SK-N-SH (cell line): Measurements from ENCODE around the gene HES1. TPM values are rescaled to one million over a fixed set of nuclear protein-coding genes. Genes with fewer than 3 reads are reported as not detected.

Experiments used
- CTCF ChIA-PET: fragments of 300-600, 350-600 bp; formaldehyde crosslinking; extraction: SDS; loops from one replicate; lab custom pipeline; 2021; lab: Yijun Ruan, JAX
- POLR2A ChIA-PET: fragments of 350-600 bp; sonication (Branson Sonifier 250); formaldehyde crosslinking; extraction: SDS; loops from one replicate; lab custom pipeline; 2020; ENCODE audit warnings: antibody characterized with exemption, inconsistent platforms; lab: Yijun Ruan, JAX
- DNase-seq: peaks from one replicate; pipeline ENCODE4 v3.0.0; 2012
- H2AFZ ChIP-seq: fragments of 200-600 bp; sonication (generic); 2 replicates; pipeline ENCODE4 v1.8.1; 2016; ENCODE audit warnings: antibody characterized with exemption, mild to moderate bottlenecking, low read depth
- H3F3A ChIP-seq: fragments of 200-600 bp; sonication (generic); replicated peaks from 2 replicates; pipeline ENCODE3; 2016; ENCODE audit warnings: antibody characterized with exemption, mild to moderate bottlenecking; ENCODE audit not compliant: insufficient read depth
- H3K27ac ChIP-seq, 2 experiments: fragments of 200-500 bp in 1 of 2; fragments of 200-600 bp in 1 of 2; sonication (Bioruptor generic) in 1 of 2; sonication (generic), shearing (Covaris generic) in 1 of 2; 2 replicates each; pipeline versions ENCODE4 v1.5.1 to v1.6.1; 2014 to 2016; ENCODE audit warnings: low read depth in 2 of 2, inconsistent platforms in 1 of 2, low read length in 1 of 2, mild to moderate bottlenecking in 1 of 2, mixed read lengths in 1 of 2
- H3K27me3 ChIP-seq: fragments of 200-600 bp; sonication (generic), shearing (Covaris generic); 2 replicates; pipeline ENCODE4 v1.6.1; 2016; ENCODE audit warnings: mixed run types; ENCODE audit not compliant: insufficient read depth
- H3K36me3 ChIP-seq, 2 experiments: fragments of 200-500 bp in 1 of 2; fragments of 200-600 bp in 1 of 2; sonication (Bioruptor generic) in 1 of 2; sonication (generic) in 1 of 2; replicated peaks in 1 of 2; 2 replicates each; pipeline versions ENCODE3 to v1.5.1; 2014 to 2016; ENCODE audit warnings: low read length in 1 of 2, mild to moderate bottlenecking in 1 of 2; ENCODE audit not compliant: insufficient read depth in 2 of 2, control insufficient read depth in 1 of 2
- H3K4me1 ChIP-seq, 2 experiments: fragments of 200-500 bp in 1 of 2; fragments of 200-600 bp in 1 of 2; sonication (Bioruptor generic) in 1 of 2; sonication (generic), shearing (Covaris generic) in 1 of 2; 2 replicates each; pipeline versions ENCODE4 v1.5.1 to v1.6.1; 2014 to 2016; ENCODE audit warnings: low read depth in 1 of 2, low read length in 1 of 2, mixed run types in 1 of 2; ENCODE audit not compliant: insufficient read depth in 2 of 2, control insufficient read depth in 1 of 2
- H3K4me2 ChIP-seq: fragments of 200-600 bp; sonication (generic), shearing (Covaris generic); 2 replicates; pipeline ENCODE4 v1.6.1; 2017; ENCODE audit warnings: mixed run types
- H3K4me3 ChIP-seq, 2 experiments: fragments of 200-500 bp in 1 of 2; fragments of 200-600 bp in 1 of 2; sonication (Bioruptor generic) in 1 of 2; sonication (generic), shearing (Covaris generic) in 1 of 2; 2 replicates each; pipeline versions ENCODE4 v1.5.1 to v1.8.1; 2014 to 2016; ENCODE audit warnings: low read depth in 2 of 2, inconsistent platforms in 1 of 2, low read length in 1 of 2, mild to moderate bottlenecking in 1 of 2, mixed read lengths in 1 of 2, moderate library complexity in 1 of 2
- H3K79me2 ChIP-seq: fragments of 200-600 bp; sonication (generic); 2 replicates; pipeline ENCODE4 v1.8.1; 2017; ENCODE audit warnings: mild to moderate bottlenecking; ENCODE audit not compliant: insufficient read depth
- H3K9ac ChIP-seq: fragments of 200-600 bp; sonication (generic); 2 replicates; pipeline ENCODE4 v1.6.1; 2017; ENCODE audit warnings: mixed run types
- H3K9me2 ChIP-seq: fragments of 200-600 bp; sonication (generic); 2 replicates; pipeline ENCODE4 v1.6.1; 2017; ENCODE audit warnings: mixed run types
- H3K9me3 ChIP-seq: fragments of 200-600 bp; sonication (generic); 2 replicates; pipeline ENCODE4 v1.6.1; 2017; ENCODE audit warnings: mixed run types, mild to moderate bottlenecking, moderate library complexity
- H4K20me1 ChIP-seq: fragments of 200-600 bp; sonication (generic); 2 replicates; pipeline ENCODE4 v1.6.1; 2017; ENCODE audit warnings: mild to moderate bottlenecking, mixed run types; ENCODE audit not compliant: insufficient read depth
- CHD2 ChIP-seq: fragments of 150-350 bp; IDR thresholded peaks from 2 replicates; pipeline ENCODE4 v1.6.1; 2018; ENCODE audit warnings: low read length; ENCODE audit not compliant: partially characterized antibody
- ELF1 ChIP-seq: IDR thresholded peaks from 2 replicates; pipeline ENCODE4 v1.4.0; 2012
- EZH2phosphoT487 ChIP-seq: fragments of 200-600 bp; sonication (generic); IDR thresholded peaks from 2 replicates; pipeline ENCODE4 v1.6.1; 2017; ENCODE audit warnings: low read depth, mixed run types, mild to moderate bottlenecking, antibody characterized with exemption, moderate library complexity, borderline replicate concordance
- FOXJ3 ChIP-seq: sonication (generic); formaldehyde crosslinking; IDR thresholded peaks from 2 replicates; pipeline ENCODE4 v1.5.1; 2020; ENCODE audit warnings: mild to moderate bottlenecking, missing genetic modification reagents
- FOXM1 ChIP-seq: IDR thresholded peaks from 2 replicates; pipeline ENCODE4 v1.4.0; 2012; ENCODE audit warnings: low read depth, mild to moderate bottlenecking
- GATA2 ChIP-seq: sonication (generic); formaldehyde crosslinking; IDR thresholded peaks from 2 replicates; pipeline ENCODE4 v1.5.0; 2020; ENCODE audit warnings: mild to moderate bottlenecking, missing genetic modification reagents
- JUND ChIP-seq: IDR thresholded peaks from 2 replicates; pipeline ENCODE4 v1.4.0; 2012
- MEF2A ChIP-seq: IDR thresholded peaks from 2 replicates; pipeline ENCODE4 v1.4.0; 2012; ENCODE audit warnings: low read depth, borderline replicate concordance
- MXI1 ChIP-seq: IDR thresholded peaks from 2 replicates; pipeline ENCODE4 v1.6.1; 2012; ENCODE audit warnings: mild to moderate bottlenecking, low read depth, low read length, improper control_type of control experiment
- NFIC ChIP-seq: IDR thresholded peaks from 2 replicates; pipeline ENCODE4 v1.4.0; 2012; ENCODE audit warnings: borderline replicate concordance
- POLR2AphosphoS5 ChIP-seq: IDR thresholded peaks from 2 replicates; pipeline ENCODE4 v1.6.1; 2012; ENCODE audit warnings: low read depth, low read length
- RFX5 ChIP-seq: IDR thresholded peaks from 2 replicates; pipeline ENCODE4 v1.6.1; 2012; ENCODE audit warnings: mild to moderate bottlenecking, improper control_type of control experiment, low read length
- RXRA ChIP-seq: IDR thresholded peaks from 2 replicates; pipeline ENCODE4 v1.4.0; 2012; ENCODE audit warnings: low read depth, mild to moderate bottlenecking, borderline replicate concordance
- SIN3A ChIP-seq: IDR thresholded peaks from 2 replicates; pipeline ENCODE4 v1.6.1; 2012; ENCODE audit warnings: low read depth, mild to moderate bottlenecking, low read length, moderate library complexity, borderline replicate concordance
- TAF1 ChIP-seq: IDR thresholded peaks from 2 replicates; pipeline ENCODE4 v1.6.1; 2012; ENCODE audit warnings: low read depth, mild to moderate bottlenecking, low read length, moderate library complexity, borderline replicate concordance
- TEAD4 ChIP-seq: IDR thresholded peaks from 2 replicates; pipeline ENCODE4 v1.4.0; 2012; ENCODE audit warnings: mild to moderate bottlenecking, borderline replicate concordance; ENCODE audit not compliant: insufficient read depth
- WGBS: methylation state at CpG from one replicate; pipeline ENCODE4 v1.1.6; 2017; ENCODE audit warnings: low lambda C conversion rate; 5-methylcytosine and 5-hydroxymethylcytosine counted together
- polyA plus RNA-seq, 3 experiments: library from polyadenylated mRNA; depleted of rRNA; stranded (reverse); fragments of >200 nt; gene quantifications; 2 replicates each; pipeline ENCODE4 v1.2.3, GENCODE V29; 2012
- TF ChIP-seq, protein P1 (sequence below): fragments of 150-350 bp; IDR thresholded peaks from 2 replicates; pipeline ENCODE4 v1.6.1; 2016; ENCODE audit warnings: mild to moderate bottlenecking, low read depth, low read length
- TF ChIP-seq, protein P2 (sequence below): IDR thresholded peaks from 2 replicates; pipeline ENCODE4 v1.4.0; 2012; ENCODE audit warnings: low read depth, borderline replicate concordance
- TF ChIP-seq, protein P3 (sequence below): IDR thresholded peaks from 2 replicates; pipeline ENCODE4 v1.6.1; 2012; ENCODE audit warnings: mild to moderate bottlenecking, low read depth, low read length, moderate library complexity
- TF ChIP-seq, protein P4 (sequence below): IDR thresholded peaks from 2 replicates; pipeline ENCODE4 v1.4.0; 2012; ENCODE audit warnings: low read depth, borderline replicate concordance

Gene HES1
- polyA plus RNA-seq, 1 of the 3 experiments (the other 2 are of a cell fraction) = 225 TPM

DNA sequence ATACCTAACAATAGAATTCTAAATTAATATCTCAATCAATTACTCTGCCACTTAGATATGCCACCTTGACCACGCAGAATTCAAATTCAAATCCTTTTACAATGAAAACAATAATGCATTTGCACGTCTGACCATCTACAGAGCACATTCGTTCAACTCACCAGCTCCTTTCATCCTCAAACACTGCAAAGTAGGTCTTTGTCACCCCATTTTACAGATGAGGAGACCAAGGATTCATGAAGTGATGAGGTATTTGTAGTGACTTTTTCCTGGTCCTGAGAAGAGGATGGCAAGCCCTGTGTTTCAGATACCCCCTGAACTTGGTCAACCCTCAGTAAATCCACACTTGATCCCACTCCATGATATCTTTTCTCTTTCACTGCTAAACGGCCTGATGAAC is 42.2 kb downstream of the HES1 start:
- H3K36me3 ChIP-seq = no peaks in the 10 kb centered on the region
- H3K4me3 ChIP-seq = no peak overlapping the region
- no peaks in the 10 kb centered on the region for H3K9me3 ChIP-seq
- POLR2A ChIA-PET = no interaction called here
- no peaks in the 10 kb centered on the region for H3K79me2 ChIP-seq
- H2AFZ ChIP-seq = no peak overlapping the region
- H3K9me2 ChIP-seq = no peaks in the 10 kb centered on the region
- no peaks in the 10 kb centered on the region for H3K27me3 ChIP-seq
- H3F3A ChIP-seq = no peaks in the 10 kb centered on the region
- TF ChIP-seq EZH2phosphoT487 (no peak), JUND (no peak), FOXM1 (no peak), NFIC (no peak), SIN3A (no peak), FOXJ3 (CRISPR knock-in tag) (no peak), RFX5 (no peak), TEAD4 (no peak), CHD2 (no peak), ELF1 (no peak), POLR2AphosphoS5 (no peak), TAF1 (no peak), RXRA (no peak), MEF2A (no peak), MXI1 (no peak), GATA2 (CRISPR knock-in tag) (no peak)
- TF ChIP-seq, protein P1, sequence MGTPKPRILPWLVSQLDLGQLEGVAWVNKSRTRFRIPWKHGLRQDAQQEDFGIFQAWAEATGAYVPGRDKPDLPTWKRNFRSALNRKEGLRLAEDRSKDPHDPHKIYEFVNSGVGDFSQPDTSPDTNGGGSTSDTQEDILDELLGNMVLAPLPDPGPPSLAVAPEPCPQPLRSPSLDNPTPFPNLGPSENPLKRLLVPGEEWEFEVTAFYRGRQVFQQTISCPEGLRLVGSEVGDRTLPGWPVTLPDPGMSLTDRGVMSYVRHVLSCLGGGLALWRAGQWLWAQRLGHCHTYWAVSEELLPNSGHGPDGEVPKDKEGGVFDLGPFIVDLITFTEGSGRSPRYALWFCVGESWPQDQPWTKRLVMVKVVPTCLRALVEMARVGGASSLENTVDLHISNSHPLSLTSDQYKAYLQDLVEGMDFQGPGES = no peak
- TF ChIP-seq, protein P2, sequence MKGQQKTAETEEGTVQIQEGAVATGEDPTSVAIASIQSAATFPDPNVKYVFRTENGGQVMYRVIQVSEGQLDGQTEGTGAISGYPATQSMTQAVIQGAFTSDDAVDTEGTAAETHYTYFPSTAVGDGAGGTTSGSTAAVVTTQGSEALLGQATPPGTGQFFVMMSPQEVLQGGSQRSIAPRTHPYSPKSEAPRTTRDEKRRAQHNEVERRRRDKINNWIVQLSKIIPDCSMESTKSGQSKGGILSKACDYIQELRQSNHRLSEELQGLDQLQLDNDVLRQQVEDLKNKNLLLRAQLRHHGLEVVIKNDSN = no peak
- TF ChIP-seq, protein P3, sequence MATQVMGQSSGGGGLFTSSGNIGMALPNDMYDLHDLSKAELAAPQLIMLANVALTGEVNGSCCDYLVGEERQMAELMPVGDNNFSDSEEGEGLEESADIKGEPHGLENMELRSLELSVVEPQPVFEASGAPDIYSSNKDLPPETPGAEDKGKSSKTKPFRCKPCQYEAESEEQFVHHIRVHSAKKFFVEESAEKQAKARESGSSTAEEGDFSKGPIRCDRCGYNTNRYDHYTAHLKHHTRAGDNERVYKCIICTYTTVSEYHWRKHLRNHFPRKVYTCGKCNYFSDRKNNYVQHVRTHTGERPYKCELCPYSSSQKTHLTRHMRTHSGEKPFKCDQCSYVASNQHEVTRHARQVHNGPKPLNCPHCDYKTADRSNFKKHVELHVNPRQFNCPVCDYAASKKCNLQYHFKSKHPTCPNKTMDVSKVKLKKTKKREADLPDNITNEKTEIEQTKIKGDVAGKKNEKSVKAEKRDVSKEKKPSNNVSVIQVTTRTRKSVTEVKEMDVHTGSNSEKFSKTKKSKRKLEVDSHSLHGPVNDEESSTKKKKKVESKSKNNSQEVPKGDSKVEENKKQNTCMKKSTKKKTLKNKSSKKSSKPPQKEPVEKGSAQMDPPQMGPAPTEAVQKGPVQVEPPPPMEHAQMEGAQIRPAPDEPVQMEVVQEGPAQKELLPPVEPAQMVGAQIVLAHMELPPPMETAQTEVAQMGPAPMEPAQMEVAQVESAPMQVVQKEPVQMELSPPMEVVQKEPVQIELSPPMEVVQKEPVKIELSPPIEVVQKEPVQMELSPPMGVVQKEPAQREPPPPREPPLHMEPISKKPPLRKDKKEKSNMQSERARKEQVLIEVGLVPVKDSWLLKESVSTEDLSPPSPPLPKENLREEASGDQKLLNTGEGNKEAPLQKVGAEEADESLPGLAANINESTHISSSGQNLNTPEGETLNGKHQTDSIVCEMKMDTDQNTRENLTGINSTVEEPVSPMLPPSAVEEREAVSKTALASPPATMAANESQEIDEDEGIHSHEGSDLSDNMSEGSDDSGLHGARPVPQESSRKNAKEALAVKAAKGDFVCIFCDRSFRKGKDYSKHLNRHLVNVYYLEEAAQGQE = no peak
- TF ChIP-seq, protein P4, sequence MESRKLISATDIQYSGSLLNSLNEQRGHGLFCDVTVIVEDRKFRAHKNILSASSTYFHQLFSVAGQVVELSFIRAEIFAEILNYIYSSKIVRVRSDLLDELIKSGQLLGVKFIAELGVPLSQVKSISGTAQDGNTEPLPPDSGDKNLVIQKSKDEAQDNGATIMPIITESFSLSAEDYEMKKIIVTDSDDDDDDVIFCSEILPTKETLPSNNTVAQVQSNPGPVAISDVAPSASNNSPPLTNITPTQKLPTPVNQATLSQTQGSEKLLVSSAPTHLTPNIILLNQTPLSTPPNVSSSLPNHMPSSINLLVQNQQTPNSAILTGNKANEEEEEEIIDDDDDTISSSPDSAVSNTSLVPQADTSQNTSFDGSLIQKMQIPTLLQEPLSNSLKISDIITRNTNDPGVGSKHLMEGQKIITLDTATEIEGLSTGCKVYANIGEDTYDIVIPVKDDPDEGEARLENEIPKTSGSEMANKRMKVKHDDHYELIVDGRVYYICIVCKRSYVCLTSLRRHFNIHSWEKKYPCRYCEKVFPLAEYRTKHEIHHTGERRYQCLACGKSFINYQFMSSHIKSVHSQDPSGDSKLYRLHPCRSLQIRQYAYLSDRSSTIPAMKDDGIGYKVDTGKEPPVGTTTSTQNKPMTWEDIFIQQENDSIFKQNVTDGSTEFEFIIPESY = no peak
- no peak for DNase-seq
- no peak overlapping the region for H3K27ac ChIP-seq
- CTCF ChIA-PET = no interaction called here
- 69% methylated on average over 4 of the region's 4 CpGs for WGBS
- H4K20me1 ChIP-seq = no peaks in the 10 kb centered on the region
- H3K9ac ChIP-seq = no peak overlapping the region
- H3K4me1 ChIP-seq = no peaks in the 10 kb centered on the region; a peak in 1 of 4 replicates
- H3K4me2 ChIP-seq = no peak overlapping the region
